Measurements from ENCODE around the gene RAD51AP1.

RAD51AP1 gene

DNA sequence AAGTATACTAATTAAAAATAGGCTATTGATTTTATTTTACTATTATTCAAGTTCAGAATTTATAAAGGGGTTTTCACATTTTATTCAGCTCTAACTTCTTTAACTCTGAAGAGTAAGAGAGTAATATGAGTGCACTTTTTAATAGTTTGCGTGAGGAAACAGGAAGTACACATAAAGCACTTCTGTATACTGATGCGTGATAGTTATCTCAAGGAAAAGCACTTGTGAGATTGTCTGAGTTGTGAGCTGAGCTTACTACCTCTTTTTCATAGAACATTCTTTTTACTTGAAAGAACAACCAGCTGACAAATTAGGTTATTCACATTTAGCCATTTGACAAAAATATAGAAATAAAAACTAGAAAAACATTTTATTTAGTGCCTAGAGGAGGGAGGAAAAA lies 1.9 kb downstream of the RAD51AP1 start:
- no peak for DNase-seq (ENCODE audit: low spot score)
- no peak overlapping the region for H3K27ac ChIP-seq
- ChIA-PET POLR2A (ENCODE audit: low non-redundant PET) (no interaction called here), CTCF (no interaction called here)
- no peak for TF ChIP-seq CTCF (conservative IDR thresholded peaks at IDR 0.05; ENCODE audit: low read depth)

DNA sequence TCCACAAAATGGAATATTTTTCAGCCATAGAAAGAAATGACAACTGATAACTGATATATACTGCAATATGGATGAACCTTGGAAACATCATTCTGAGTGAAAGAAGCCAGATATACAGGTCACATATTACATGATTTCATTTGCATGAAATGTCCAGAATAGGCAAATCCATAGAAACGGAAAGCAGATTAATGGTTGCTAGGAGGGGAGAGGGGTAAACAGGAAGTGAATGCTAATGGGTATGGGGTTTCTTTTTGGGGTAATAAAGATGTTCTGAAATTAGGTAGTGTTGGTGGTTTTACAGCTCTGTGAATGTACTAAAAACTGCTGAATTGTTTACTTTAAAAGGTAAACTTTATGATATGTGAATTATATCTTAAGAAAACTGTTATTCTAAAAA lies 6.5 kb downstream of the RAD51AP1 start:
- ChIA-PET CTCF (interaction anchor here (0.6 kb wide), 1 partner anchor 259 kb away, joined by 3 read pairs; no protein-coding TSS in a partner anchor), POLR2A (ENCODE audit: low non-redundant PET) (no interaction called here)
- no peak for TF ChIP-seq CTCF (conservative IDR thresholded peaks at IDR 0.05; ENCODE audit: low read depth)
- DNase-seq (ENCODE audit: low spot score): no peak
- H3K27ac ChIP-seq: no peak overlapping the region

DNA sequence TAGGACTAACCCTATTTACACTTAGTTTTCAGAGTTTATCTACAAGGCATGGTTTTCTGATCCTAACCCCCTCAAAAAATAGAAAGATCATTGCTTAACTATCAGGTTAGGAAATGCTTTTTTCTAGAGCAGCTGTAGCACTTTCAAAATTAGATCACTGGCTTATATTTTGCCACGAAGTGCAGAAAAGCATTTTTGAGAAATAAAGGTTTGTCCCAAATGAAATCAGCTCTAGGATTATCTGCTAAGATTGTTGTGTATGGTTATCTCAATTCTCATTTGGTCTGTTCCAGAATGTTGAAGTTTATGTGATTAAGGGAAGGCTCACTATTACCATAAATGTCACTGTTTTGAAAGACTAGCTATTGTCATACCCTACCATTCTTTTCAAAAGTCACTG lies 13.5 kb downstream of the RAD51AP1 start:
- DNase-seq (ENCODE audit: low spot score): no peak
- ChIA-PET POLR2A (ENCODE audit: low non-redundant PET) (no interaction called here), CTCF (no interaction called here)
- H3K27ac ChIP-seq: no peak overlapping the region
- TF ChIP-seq CTCF (conservative IDR thresholded peaks at IDR 0.05; ENCODE audit: low read depth): no peak

- ChIA-PET CTCF (no interaction called here), POLR2A (ENCODE audit: low non-redundant PET) (no interaction called here)
- no peak for DNase-seq (ENCODE audit: low spot score)
- no peak overlapping the region for H3K27ac ChIP-seq
- no peak for TF ChIP-seq CTCF (conservative IDR thresholded peaks at IDR 0.05; ENCODE audit: low read depth)
Observed at GRCh38 chr12:4553943-4554342, 15.3 kb downstream of the RAD51AP1 start.

GRCh38 chr12:4555804-4556203 lies 17.1 kb downstream of the RAD51AP1 start:
- no peak for TF ChIP-seq CTCF (conservative IDR thresholded peaks at IDR 0.05; ENCODE audit: low read depth)
- ChIA-PET CTCF (no interaction called here), POLR2A (ENCODE audit: low non-redundant PET) (no interaction called here)
- no peak for DNase-seq (ENCODE audit: low spot score)
- H3K27ac ChIP-seq: no peak overlapping the region

DNA sequence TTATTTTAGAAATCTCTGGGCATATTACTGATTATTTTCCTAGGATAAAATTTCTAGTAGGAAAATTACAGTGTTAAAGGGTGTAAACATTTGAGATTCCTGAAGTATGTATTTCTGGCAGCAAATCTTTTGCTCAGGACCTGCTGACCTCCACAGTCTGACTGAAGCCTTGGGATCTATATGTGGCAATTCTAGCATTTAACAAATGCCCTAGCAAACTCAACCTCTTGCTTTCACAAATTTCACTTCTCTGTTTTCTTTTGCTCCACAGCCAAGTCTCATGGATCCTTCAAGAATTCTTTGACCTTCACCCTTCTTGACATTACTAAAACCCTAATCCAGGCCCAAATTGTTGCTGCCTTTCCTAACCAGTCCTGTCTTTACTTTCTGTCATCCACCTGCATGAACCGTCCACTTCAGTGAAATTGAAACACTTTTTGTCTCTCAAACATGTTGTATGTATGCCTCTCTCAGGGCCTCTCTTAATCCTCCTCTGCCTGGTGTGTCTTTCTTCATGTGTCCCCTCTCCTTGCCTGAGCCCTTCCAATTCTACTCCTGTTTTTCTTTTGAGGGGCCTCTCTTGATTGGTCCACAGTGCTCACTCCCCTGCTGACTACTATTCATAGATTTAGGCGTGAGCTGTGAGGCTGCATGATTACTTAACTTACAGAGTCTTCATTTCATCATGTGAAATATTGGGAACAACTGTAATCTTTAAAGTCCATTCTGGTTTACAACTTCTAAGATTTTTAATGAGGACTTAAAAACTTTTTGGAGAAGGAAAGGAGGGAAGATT lies 18.2 kb downstream of the RAD51AP1 start:
- DNase-seq (ENCODE audit: low spot score): no peak
- no peak overlapping the region for H3K27ac ChIP-seq
- ChIA-PET CTCF (no interaction called here), POLR2A (ENCODE audit: low non-redundant PET) (no interaction called here)
- no peak for TF ChIP-seq CTCF (conservative IDR thresholded peaks at IDR 0.05; ENCODE audit: low read depth)
